Uterus (tissue), 2 donors: Measurements from ENCODE around the gene RSPH1.

Source experiments
- POLR2A ChIP-seq, 2 donors: fragments of 450-650 bp; IDR thresholded peaks; one replicate each; pipeline ENCODE4 v1.6.1; 2016; ENCODE audit warnings: antibody characterized with exemption in 2 of 2, mild to moderate bottlenecking in 1 of 2, moderate library complexity in 1 of 2
- TF ChIP-seq, protein P1 (sequence below), 4 experiments: fragments of 200-600 bp in 2 of 4; fragments of 450-650 bp in 2 of 4; sonication (generic) in 2 of 4; IDR thresholded peaks; one replicate each; pipeline ENCODE4 v1.5.1; 2016 to 2019; ENCODE audit warnings: antibody characterized with exemption in 4 of 4, mild to moderate bottlenecking in 2 of 4, moderate library complexity in 1 of 4

DNA sequence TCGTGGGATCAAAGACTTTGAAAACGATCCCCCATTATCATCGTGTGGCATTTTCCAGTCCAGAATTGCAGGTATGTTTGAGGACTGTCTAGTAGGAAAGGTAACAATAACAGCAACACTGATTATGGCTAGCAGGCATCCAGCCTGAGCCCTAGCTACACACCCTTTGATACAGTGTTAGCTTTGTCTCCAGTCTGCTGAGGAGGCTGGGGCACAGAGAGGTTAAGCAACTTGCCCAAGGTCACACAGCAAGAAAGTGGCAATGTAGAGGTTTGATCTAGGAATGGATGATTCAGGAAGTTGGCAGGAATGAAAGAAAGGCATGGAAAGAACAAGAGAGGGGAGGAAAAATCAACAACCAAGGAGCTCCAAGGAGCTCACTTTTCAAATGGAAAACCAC is 61.1 kb downstream of the RSPH1 start:
- no peak for TF ChIP-seq POLR2A (IDR thresholded peaks at IDR 0.05)
- TF ChIP-seq, protein P1, sequence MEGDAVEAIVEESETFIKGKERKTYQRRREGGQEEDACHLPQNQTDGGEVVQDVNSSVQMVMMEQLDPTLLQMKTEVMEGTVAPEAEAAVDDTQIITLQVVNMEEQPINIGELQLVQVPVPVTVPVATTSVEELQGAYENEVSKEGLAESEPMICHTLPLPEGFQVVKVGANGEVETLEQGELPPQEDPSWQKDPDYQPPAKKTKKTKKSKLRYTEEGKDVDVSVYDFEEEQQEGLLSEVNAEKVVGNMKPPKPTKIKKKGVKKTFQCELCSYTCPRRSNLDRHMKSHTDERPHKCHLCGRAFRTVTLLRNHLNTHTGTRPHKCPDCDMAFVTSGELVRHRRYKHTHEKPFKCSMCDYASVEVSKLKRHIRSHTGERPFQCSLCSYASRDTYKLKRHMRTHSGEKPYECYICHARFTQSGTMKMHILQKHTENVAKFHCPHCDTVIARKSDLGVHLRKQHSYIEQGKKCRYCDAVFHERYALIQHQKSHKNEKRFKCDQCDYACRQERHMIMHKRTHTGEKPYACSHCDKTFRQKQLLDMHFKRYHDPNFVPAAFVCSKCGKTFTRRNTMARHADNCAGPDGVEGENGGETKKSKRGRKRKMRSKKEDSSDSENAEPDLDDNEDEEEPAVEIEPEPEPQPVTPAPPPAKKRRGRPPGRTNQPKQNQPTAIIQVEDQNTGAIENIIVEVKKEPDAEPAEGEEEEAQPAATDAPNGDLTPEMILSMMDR (IDR thresholded peaks at IDR 0.05), result no peak
